IgD-negative memory B cell (primary cell): ENCODE measurements around the gene PAQR5. TPM values are rescaled to one million over a fixed set of nuclear protein-coding genes. Genes with fewer than 3 reads are reported as not detected.
A peak's percentile ranks its signal among the peaks of the same experiment; 100 is the strongest.
"Not testable (repeated sequence)": the region's sequence is repeated elsewhere in the genome, so short reads cannot be mapped to it uniquely, and the experiment has no call there.

Experiments
- H3K27ac Mint-ChIP-seq, 3 donors: one replicate each; pipeline ENCODE4 v1.8.0; 2020 to 2022; ENCODE audit warnings: mild to moderate bottlenecking in 3 of 3, mixed read lengths in 3 of 3, moderate library complexity in 1 of 3
- H3K27me3 Mint-ChIP-seq: one replicate; pipeline ENCODE4 v1.8.0; 2021; ENCODE audit warnings: mixed read lengths
- H3K36me3 Mint-ChIP-seq: one replicate; pipeline ENCODE4 v1.8.0; 2020; ENCODE audit warnings: mild to moderate bottlenecking, mixed read lengths
- H3K4me1 Mint-ChIP-seq, 3 donors: one replicate each; pipeline ENCODE4 v1.8.0; 2020 to 2022; ENCODE audit warnings: mixed read lengths in 3 of 3, mild to moderate bottlenecking in 1 of 3
- H3K4me3 Mint-ChIP-seq, 4 donors: one replicate each; pipeline ENCODE4 v1.8.0; 2020 to 2022; ENCODE audit warnings: mild to moderate bottlenecking in 4 of 4, mixed read lengths in 4 of 4, moderate library complexity in 3 of 4
- H3K9me3 Mint-ChIP-seq, 3 donors: one replicate each; pipeline ENCODE4 v1.8.0; 2020 to 2021; ENCODE audit warnings: mixed read lengths in 3 of 3, mild to moderate bottlenecking in 1 of 3
- polyA plus RNA-seq: library from polyadenylated mRNA; unstranded; fragments of 300-500 nt; fragmentation: Illumina TruSeq; gene quantifications from one replicate; pipeline ENCODE4 v1.2.3, GENCODE V29; 2021

PAQR5 gene
- polyA plus RNA-seq, 1 donor from 2014 or later: not detected

- H3K4me1 Mint-ChIP-seq: peaks cover 0 to 4% (median 0%) of the 10 kb centered on the region in 3 donors
- H3K27me3 Mint-ChIP-seq: no peaks in the 10 kb centered on the region
- H3K36me3 Mint-ChIP-seq: no peaks in the 10 kb centered on the region
- H3K27ac Mint-ChIP-seq: no peak overlapping the region
- no peaks in the 10 kb centered on the region for H3K9me3 Mint-ChIP-seq
- H3K4me3 Mint-ChIP-seq: no peak overlapping the region
Measured at GRCh38 chr15:69288531-69289341, 10.0 kb upstream of the PAQR5 start.

- H3K27ac Mint-ChIP-seq: no peak overlapping the region
- H3K9me3 Mint-ChIP-seq: no peaks in the 10 kb centered on the region
- peaks cover 0 to 4% (median 0%) of the 10 kb centered on the region in 3 donors for H3K4me1 Mint-ChIP-seq
- no peaks in the 10 kb centered on the region for H3K27me3 Mint-ChIP-seq
- H3K36me3 Mint-ChIP-seq: no peaks in the 10 kb centered on the region
- no peak overlapping the region for H3K4me3 Mint-ChIP-seq
Measured at GRCh38 chr15:69289342-69290146, 9.2 kb upstream of the PAQR5 start.

DNA sequence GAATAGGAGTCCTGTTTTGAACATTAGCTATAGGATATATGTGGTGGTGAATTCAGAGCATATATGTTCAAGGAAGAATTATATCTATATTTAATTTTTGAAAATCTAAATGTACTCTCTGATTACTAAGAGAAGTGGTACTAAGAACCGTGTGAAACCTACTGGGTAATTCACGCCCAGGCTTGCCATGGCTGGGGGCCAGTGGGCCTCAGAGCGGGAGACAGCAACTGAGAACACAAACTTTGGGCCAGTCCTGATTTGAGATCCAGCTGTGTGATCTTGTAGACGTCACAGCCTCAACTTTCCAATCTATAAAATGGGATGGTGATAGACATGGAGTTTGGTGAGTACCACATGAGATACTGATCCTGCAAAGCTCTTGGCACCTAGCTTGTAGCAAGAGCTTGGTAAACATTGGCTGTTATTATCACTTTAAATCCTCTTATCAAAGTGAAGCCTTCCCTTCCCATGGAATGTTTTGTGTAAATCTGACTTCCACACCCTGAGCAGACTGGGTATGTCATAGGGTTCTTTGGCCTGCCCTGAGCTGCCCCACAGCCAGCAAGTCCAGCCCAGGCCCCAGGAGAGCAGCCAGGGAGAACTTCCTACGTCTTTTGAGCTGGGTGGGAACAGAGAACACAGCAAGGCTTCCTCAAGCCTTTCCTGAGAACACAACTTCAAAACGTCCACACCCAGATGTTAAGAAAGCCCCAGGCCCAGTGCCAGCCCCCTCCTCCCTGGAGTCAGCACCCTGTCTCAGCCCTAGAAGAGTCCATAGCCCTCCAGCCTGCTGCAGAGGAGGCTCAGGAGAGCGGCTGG is 8.2 kb upstream of the PAQR5 start:
- Mint-ChIP-seq H3K4me3 (no peak overlapping the region), H3K9me3 (peaks cover 0 to 3% (median 0%) of the 10 kb centered on the region in 3 donors), H3K36me3 (no peaks in the 10 kb centered on the region), H3K27ac (no peak overlapping the region), H3K4me1 (peaks cover 0 to 6% (median 0%) of the 10 kb centered on the region in 3 donors), H3K27me3 (no peaks in the 10 kb centered on the region)

DNA sequence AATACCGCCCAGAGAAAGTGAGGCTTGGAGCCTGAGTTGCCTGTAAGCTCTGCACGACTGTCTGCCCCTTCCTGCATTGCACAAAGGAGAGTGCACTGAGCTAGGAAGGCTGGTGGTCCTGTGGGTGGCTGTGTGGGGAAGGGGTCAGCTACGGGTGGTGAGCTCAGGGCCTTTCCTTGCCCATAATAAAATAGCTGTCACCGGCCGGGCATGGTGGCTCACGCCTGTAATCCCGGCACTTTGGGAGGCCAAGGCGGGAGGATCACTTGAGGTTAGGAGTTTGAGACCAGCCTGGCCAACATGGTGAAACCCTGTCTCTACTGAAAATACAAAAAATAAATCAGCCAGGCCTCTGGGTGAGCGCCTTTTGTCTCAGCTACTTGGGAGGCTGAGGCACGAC is 7.1 kb upstream of the PAQR5 start:
- not testable (repeated sequence) for H3K27me3 Mint-ChIP-seq, H3K4me3 Mint-ChIP-seq, H3K27ac Mint-ChIP-seq, H3K9me3 Mint-ChIP-seq, H3K4me1 Mint-ChIP-seq, H3K36me3 Mint-ChIP-seq

DNA sequence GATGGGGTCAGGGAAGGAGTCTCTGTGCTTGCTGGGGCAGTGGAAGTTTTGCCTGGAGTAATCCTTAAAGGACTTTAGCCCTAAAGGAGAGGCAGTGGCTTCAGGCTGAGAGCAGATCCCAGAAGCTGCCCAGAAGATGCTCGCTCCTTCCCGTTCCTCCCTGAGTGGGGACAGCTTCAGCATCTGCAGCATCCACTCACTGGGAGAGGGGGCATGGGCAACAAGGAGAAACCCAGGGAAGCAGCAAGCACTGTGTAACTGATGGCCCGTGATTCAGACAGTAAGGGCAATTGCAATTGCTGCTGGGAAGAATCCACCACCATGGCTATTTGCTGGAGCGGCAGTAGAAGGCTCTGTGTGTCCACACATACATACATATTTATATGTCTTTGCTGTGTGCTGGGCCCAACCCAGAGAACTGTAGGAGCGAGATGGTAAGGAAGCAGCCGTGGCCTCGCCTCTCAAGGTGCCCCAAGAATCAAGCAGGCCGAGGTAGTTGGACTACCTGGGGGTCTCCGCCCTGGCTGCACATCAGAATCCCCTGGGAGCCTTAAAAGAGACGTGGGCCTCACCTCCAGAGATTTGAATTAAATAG is 5.8 kb upstream of the PAQR5 start:
- H3K27ac Mint-ChIP-seq: no peak overlapping the region
- H3K9me3 Mint-ChIP-seq: peaks cover 0 to 4% (median 0%) of the 10 kb centered on the region in 3 donors
- H3K4me3 Mint-ChIP-seq: no peak overlapping the region
- no peaks in the 10 kb centered on the region for H3K36me3 Mint-ChIP-seq
- peaks cover 9% of the 10 kb centered on the region for H3K27me3 Mint-ChIP-seq
- H3K4me1 Mint-ChIP-seq: peaks cover 0 to 2% (median 0%) of the 10 kb centered on the region in 3 donors

DNA sequence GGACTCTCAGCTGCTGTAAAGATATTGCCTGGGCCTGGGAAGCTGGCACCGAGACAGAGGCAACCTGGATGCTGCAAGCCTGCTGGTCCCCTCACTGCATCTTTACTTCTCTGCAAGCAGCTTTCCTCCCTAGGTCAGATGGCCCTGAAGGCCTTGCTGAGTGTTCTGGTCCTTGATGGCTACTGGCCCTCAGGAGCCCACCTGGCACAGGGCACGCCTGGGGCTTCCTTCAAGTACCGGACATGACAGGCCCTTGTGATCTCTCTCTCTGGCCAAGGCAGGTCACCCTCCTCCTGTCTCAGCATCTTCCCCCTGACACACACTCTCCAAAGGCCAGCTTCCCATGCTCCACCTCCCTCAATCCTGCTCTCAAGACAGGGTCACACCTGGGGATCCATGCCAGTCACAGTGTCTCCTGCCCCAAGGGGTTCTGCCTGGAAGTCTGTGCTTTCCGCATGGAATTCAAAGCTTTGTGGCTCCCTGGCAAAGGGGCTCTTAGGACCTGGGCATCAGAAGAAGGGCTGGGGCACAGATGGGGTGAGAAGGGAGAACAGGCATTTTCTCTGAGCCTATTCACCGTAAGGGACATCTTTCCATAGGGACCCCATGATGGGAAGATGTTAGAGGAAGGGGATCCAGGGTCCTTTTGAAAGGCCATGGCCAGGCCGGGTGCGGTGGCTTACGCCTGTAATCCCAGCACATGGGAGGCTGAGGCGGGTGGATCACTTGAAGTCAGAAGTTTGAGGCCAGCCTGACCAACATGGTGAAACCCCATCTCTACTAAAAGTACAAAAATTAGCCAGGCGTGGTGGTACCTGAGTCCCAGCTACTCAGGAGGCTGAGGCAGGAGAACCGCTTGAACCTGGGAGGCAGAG is 4.7 kb upstream of the PAQR5 start:
- peaks cover 0 to 3% (median 0%) of the 10 kb centered on the region in 3 donors for H3K4me1 Mint-ChIP-seq
- H3K4me3 Mint-ChIP-seq: no peak overlapping the region
- H3K9me3 Mint-ChIP-seq: peaks cover 0 to 4% (median 0%) of the 10 kb centered on the region in 3 donors
- no peaks in the 10 kb centered on the region for H3K36me3 Mint-ChIP-seq
- H3K27me3 Mint-ChIP-seq: peaks cover 15% of the 10 kb centered on the region
- peak overlapping the region in 2 of 3 donors; percentile 61 to 69 for H3K27ac Mint-ChIP-seq

DNA sequence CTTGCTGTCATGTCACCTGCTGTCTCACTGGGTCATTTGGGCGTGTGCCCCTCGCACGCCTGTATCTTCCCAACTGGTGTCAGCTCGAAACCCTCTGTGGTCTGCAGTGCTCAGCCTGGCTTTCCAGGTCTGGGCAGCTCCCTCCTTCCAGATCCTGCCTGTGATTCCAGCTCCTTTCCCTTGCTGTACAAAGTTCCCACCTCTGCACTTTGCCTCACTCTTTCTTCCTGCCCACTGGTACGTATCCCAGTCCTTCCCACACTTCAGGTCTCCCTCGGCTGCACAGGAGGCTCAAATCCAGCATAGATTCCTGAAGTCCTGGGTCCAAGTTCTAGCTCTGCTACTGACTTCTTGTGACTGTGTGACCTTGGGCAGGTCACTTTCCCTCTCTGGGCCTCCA is 2.1 kb upstream of the PAQR5 start:
- no peak overlapping the region for H3K27ac Mint-ChIP-seq
- H3K36me3 Mint-ChIP-seq: no peaks in the 10 kb centered on the region

GRCh38 chr15:69297642-69298353 is 914 bp upstream of the PAQR5 start:
- no peak overlapping the region for H3K27ac Mint-ChIP-seq
- peaks cover 35% of the 10 kb centered on the region for H3K27me3 Mint-ChIP-seq
- no peaks in the 10 kb centered on the region for H3K36me3 Mint-ChIP-seq
- H3K4me3 Mint-ChIP-seq: peak overlapping the region in 1 of 4 donors; percentile 55
- H3K9me3 Mint-ChIP-seq: peaks cover 0 to 4% (median 0%) of the 10 kb centered on the region in 3 donors
- peaks cover 0 to 3% (median 2%) of the 10 kb centered on the region in 3 donors for H3K4me1 Mint-ChIP-seq

More for the DNA sequence above, 2.1 kb upstream of the PAQR5 start:
- Mint-ChIP-seq H3K4me3 (no peak overlapping the region), H3K9me3 (peaks cover 0 to 4% (median 0%) of the 10 kb centered on the region in 3 donors), H3K4me1 (peaks cover 0 to 3% (median 2%) of the 10 kb centered on the region in 3 donors), H3K27me3 (peaks cover 25% of the 10 kb centered on the region)

DNA sequence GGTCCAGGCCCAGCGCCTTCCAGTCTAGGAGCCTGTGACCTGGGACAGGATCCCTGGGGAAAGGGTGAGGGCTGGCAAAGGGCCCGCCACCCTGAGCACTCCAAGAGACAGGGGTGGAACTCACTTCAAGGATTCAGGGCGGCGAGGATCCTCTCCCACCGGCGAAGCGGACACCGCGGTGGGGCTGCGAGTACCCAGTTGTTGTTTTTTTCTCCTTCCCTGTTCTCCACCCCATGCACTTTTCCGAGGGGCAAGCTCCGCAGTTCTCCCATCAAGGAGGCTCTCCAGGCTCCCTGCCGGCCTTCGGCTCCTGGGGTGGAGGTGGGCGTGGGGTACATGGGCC is 387 bp upstream of the PAQR5 start:
- no peaks in the 10 kb centered on the region for H3K36me3 Mint-ChIP-seq
- peaks cover 36% of the 10 kb centered on the region for H3K27me3 Mint-ChIP-seq
- H3K4me3 Mint-ChIP-seq: peak overlapping the region in 2 of 4 donors; percentile 55 to 67

GRCh38 chr15:69299451-69299886 is 757 bp downstream of the PAQR5 start:
- H3K27ac Mint-ChIP-seq: no peak overlapping the region
- peaks cover 0 to 4% (median 0%) of the 10 kb centered on the region in 3 donors for H3K9me3 Mint-ChIP-seq
- peaks cover 36% of the 10 kb centered on the region for H3K27me3 Mint-ChIP-seq
- H3K4me1 Mint-ChIP-seq: peaks cover 0 to 3% (median 2%) of the 10 kb centered on the region in 3 donors
- H3K36me3 Mint-ChIP-seq: no peaks in the 10 kb centered on the region
- H3K4me3 Mint-ChIP-seq: peak overlapping the region in 1 of 4 donors; percentile 52

More for the DNA sequence above, 387 bp upstream of the PAQR5 start:
- no peak overlapping the region for H3K27ac Mint-ChIP-seq
- H3K9me3 Mint-ChIP-seq: peaks cover 0 to 4% (median 0%) of the 10 kb centered on the region in 3 donors
- peaks cover 0 to 3% (median 2%) of the 10 kb centered on the region in 3 donors for H3K4me1 Mint-ChIP-seq

DNA sequence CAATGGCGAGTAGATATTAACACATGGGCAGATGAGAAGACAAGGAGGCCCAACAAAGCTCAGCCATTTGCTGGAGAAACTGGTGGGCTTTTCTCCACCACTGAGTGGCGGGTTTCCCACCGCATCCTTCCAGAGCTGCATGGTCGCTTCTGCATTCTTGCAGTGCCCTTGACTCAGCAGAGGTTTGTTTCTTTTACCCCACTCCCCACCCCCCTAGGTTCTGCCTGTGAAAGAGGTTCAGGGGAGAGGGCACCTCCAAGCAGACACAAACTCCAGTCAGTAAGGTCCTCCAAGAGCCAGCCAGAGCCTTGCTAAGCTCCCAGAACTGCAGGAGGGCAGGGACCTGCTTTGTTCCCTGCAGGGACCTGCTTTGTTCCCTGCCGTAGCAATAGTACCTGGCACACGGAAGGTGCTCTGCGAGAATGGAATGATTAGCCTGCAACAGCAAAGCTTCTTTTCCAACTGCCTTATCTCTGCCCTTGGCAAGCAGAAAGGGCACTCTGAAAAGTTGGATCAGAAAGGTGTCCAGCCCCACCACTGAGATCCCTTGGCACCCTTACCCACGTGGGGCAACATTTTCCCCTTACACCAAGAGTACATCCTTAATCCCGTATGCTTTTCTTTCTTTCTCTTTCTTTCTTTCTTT is 1.4 kb downstream of the PAQR5 start:
- Mint-ChIP-seq H3K27me3 (peaks cover 37% of the 10 kb centered on the region), H3K4me3 (peak overlapping the region in 1 of 4 donors; percentile 18), H3K27ac (peak overlapping the region in 1 of 3 donors; percentile 67), H3K9me3 (peaks cover 0 to 2% (median 0%) of the 10 kb centered on the region in 3 donors), H3K36me3 (no peaks in the 10 kb centered on the region), H3K4me1 (peaks cover 0 to 2% (median 1%) of the 10 kb centered on the region in 3 donors)

DNA sequence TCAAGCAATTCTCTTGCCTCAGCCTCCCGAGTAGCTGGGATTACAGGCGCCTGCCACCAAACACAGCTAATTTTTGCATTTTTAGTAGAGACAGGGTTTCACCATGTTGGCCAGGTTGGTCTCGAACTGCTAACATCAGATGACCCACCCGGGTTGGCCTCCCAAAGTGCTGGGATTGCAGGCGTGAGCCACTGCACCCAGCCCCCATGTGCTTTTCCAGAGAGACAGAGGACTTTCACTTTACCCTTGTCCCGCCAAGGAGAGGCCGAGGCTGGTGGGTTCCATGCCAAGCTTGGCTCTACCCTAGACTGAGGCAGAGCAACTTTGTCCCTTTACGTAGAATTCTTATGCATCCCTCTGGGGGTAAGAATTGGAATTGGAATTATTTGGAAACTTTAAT is 2.4 kb downstream of the PAQR5 start:
- H3K27me3 Mint-ChIP-seq: peaks cover 37% of the 10 kb centered on the region
- H3K36me3 Mint-ChIP-seq, H3K9me3 Mint-ChIP-seq, H3K4me1 Mint-ChIP-seq, H3K27ac Mint-ChIP-seq, H3K4me3 Mint-ChIP-seq: not testable (repeated sequence)

DNA sequence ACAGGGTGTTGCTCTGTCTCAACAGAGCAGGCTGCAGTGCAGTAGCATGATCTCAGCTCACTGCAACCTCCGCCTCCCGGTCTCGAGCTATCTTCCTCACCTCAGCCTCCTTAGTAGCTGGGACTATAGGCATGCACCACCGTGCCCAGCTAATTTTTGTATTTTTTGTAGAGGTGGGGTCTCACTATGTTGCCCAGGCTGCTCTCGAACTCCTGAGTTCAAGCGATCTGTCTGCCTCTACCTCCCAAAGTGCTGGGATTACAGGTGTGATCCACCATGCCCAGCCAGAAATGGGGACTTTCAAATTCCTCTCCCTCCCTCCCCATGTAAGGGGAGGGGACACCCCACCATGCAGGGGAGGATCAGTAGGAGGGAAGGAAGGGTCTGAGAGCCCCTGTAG is 3.4 kb downstream of the PAQR5 start:
- H3K36me3 Mint-ChIP-seq, H3K4me3 Mint-ChIP-seq, H3K4me1 Mint-ChIP-seq, H3K9me3 Mint-ChIP-seq, H3K27ac Mint-ChIP-seq: not testable (repeated sequence)
- H3K27me3 Mint-ChIP-seq: peaks cover 32% of the 10 kb centered on the region
